Measurements from ENCODE around the gene DDIT3.
"Not testable (repeated sequence)": the region's sequence is repeated elsewhere in the genome, so short reads cannot be mapped to it uniquely, and the experiment has no call there.

DDIT3 gene

GRCh38 chr12:57520053-57520818, at the start of gene DDIT3:
TSS of gene DDIT3 (minus strand) at chr12:57520514. CDS start at chr12:57517406, 3,108 bp downstream.
- Mint-ChIP-seq H3K36me3 (peaks cover 9% of the 10 kb centered on the region), H3K27me3 (no peaks in the 10 kb centered on the region), H3K27ac (peak within 1 kb of the TSS; percentile 99), H3K4me3 (peak within 1 kb of the TSS; percentile 98), H3K9me3 (ENCODE audit: low read depth) (no peaks in the 10 kb centered on the region), H3K4me1 (ENCODE audit: low read depth) (peaks cover 60% of the 10 kb centered on the region)

- no peaks in the 10 kb centered on the region for H3K9me3 Mint-ChIP-seq (ENCODE audit: low read depth)
- no peaks in the 10 kb centered on the region for H3K4me1 Mint-ChIP-seq (ENCODE audit: low read depth)
- peaks cover 3% of the 10 kb centered on the region for H3K36me3 Mint-ChIP-seq
- no peak overlapping the region for H3K4me3 Mint-ChIP-seq
- no peaks in the 10 kb centered on the region for H3K27me3 Mint-ChIP-seq
- no peak overlapping the region for H3K27ac Mint-ChIP-seq
Measured at GRCh38 chr12:57569858-57570257, 49.5 kb upstream of the DDIT3 start.

- Mint-ChIP-seq H3K4me1 (ENCODE audit: low read depth) (no peaks in the 10 kb centered on the region), H3K27me3 (no peaks in the 10 kb centered on the region), H3K4me3 (no peak overlapping the region), H3K9me3 (ENCODE audit: low read depth) (no peaks in the 10 kb centered on the region), H3K27ac (no peak overlapping the region), H3K36me3 (peaks cover 3% of the 10 kb centered on the region)
Measured at GRCh38 chr12:57568838-57569237, 48.5 kb upstream of the DDIT3 start.

- H3K36me3 Mint-ChIP-seq: peaks cover 3% of the 10 kb centered on the region
- no peak overlapping the region for H3K27ac Mint-ChIP-seq
Measured at GRCh38 chr12:57564178-57564740, 43.9 kb upstream of the DDIT3 start.

GRCh38 chr12:57563358-57563757, 43.0 kb upstream of the DDIT3 start:
- Mint-ChIP-seq H3K27me3 (no peaks in the 10 kb centered on the region), H3K4me3 (no peak overlapping the region), H3K36me3 (peaks cover 2% of the 10 kb centered on the region), H3K4me1 (ENCODE audit: low read depth) (no peaks in the 10 kb centered on the region), H3K9me3 (ENCODE audit: low read depth) (no peaks in the 10 kb centered on the region), H3K27ac (no peak overlapping the region)

More at GRCh38 chr12:57564178-57564740, 43.9 kb upstream of the DDIT3 start:
- Mint-ChIP-seq H3K27me3 (no peaks in the 10 kb centered on the region), H3K4me3 (no peak overlapping the region), H3K9me3 (ENCODE audit: low read depth) (no peaks in the 10 kb centered on the region), H3K4me1 (ENCODE audit: low read depth) (no peaks in the 10 kb centered on the region)

- not testable (repeated sequence) for H3K9me3 Mint-ChIP-seq (ENCODE audit: low read depth); H3K36me3 Mint-ChIP-seq; H3K27ac Mint-ChIP-seq; H3K4me3 Mint-ChIP-seq; H3K4me1 Mint-ChIP-seq (ENCODE audit: low read depth); H3K27me3 Mint-ChIP-seq
Measured at GRCh38 chr12:57561117-57561516, 40.8 kb upstream of the DDIT3 start.

- Mint-ChIP-seq H3K9me3 (ENCODE audit: low read depth) (no peaks in the 10 kb centered on the region), H3K4me1 (ENCODE audit: low read depth) (no peaks in the 10 kb centered on the region), H3K27me3 (no peaks in the 10 kb centered on the region), H3K27ac (no peak overlapping the region), H3K4me3 (no peak overlapping the region), H3K36me3 (peaks cover 2% of the 10 kb centered on the region)
Measured at GRCh38 chr12:57560516-57560915, 40.2 kb upstream of the DDIT3 start.

- Mint-ChIP-seq H3K27me3 (no peaks in the 10 kb centered on the region), H3K4me1 (ENCODE audit: low read depth) (no peaks in the 10 kb centered on the region), H3K27ac (no peak overlapping the region), H3K4me3 (no peak overlapping the region), H3K9me3 (ENCODE audit: low read depth) (no peaks in the 10 kb centered on the region), H3K36me3 (peaks cover 2% of the 10 kb centered on the region)
Measured at GRCh38 chr12:57558864-57559263, 38.5 kb upstream of the DDIT3 start.

GRCh38 chr12:57554897-57555296, 34.6 kb upstream of the DDIT3 start:
- Mint-ChIP-seq H3K4me1 (ENCODE audit: low read depth) (peaks cover 6% of the 10 kb centered on the region), H3K36me3 (no peaks in the 10 kb centered on the region), H3K4me3 (no peak overlapping the region), H3K27ac (no peak overlapping the region), H3K27me3 (no peaks in the 10 kb centered on the region), H3K9me3 (ENCODE audit: low read depth) (no peaks in the 10 kb centered on the region)

- Mint-ChIP-seq H3K27ac (no peak overlapping the region), H3K27me3 (no peaks in the 10 kb centered on the region), H3K36me3 (no peaks in the 10 kb centered on the region), H3K4me1 (ENCODE audit: low read depth) (peaks cover 7% of the 10 kb centered on the region), H3K4me3 (no peak overlapping the region), H3K9me3 (ENCODE audit: low read depth) (no peaks in the 10 kb centered on the region)
Measured at GRCh38 chr12:57554453-57554852, 34.1 kb upstream of the DDIT3 start.

GRCh38 chr12:57553343-57554202, 33.3 kb upstream of the DDIT3 start:
- Mint-ChIP-seq H3K36me3 (no peaks in the 10 kb centered on the region), H3K4me3 (no peak overlapping the region), H3K27ac (no peak overlapping the region), H3K4me1 (ENCODE audit: low read depth) (peaks cover 11% of the 10 kb centered on the region), H3K27me3 (no peaks in the 10 kb centered on the region), H3K9me3 (ENCODE audit: low read depth) (no peaks in the 10 kb centered on the region)

GRCh38 chr12:57552835-57553313, 32.6 kb upstream of the DDIT3 start:
- Mint-ChIP-seq H3K4me1 (ENCODE audit: low read depth) (peaks cover 11% of the 10 kb centered on the region), H3K27me3 (no peaks in the 10 kb centered on the region), H3K27ac (no peak overlapping the region), H3K4me3 (no peak overlapping the region), H3K9me3 (ENCODE audit: low read depth) (no peaks in the 10 kb centered on the region), H3K36me3 (no peaks in the 10 kb centered on the region)

GRCh38 chr12:57552306-57552651, 32.0 kb upstream of the DDIT3 start:
- Mint-ChIP-seq H3K4me1 (ENCODE audit: low read depth) (peaks cover 17% of the 10 kb centered on the region), H3K27me3 (no peaks in the 10 kb centered on the region), H3K27ac (no peak overlapping the region), H3K4me3 (no peak overlapping the region), H3K9me3 (ENCODE audit: low read depth) (no peaks in the 10 kb centered on the region), H3K36me3 (no peaks in the 10 kb centered on the region)

GRCh38 chr12:57551637-57552305, 31.5 kb upstream of the DDIT3 start:
- Mint-ChIP-seq H3K9me3 (ENCODE audit: low read depth) (no peaks in the 10 kb centered on the region), H3K4me3 (peak overlapping the region; percentile 77), H3K27ac (no peak overlapping the region), H3K27me3 (no peaks in the 10 kb centered on the region), H3K4me1 (ENCODE audit: low read depth) (peaks cover 19% of the 10 kb centered on the region), H3K36me3 (no peaks in the 10 kb centered on the region)

Data from activated naive CD8-positive, alpha-beta T cell (primary cell).